GM12872 (cell line): ENCODE data around the gene NUTF2.

Source experiments
- CTCF ChIP-seq: IDR thresholded peaks from 3 replicates; pipeline ENCODE4 v1.5.1; 2011; ENCODE audit warnings: low read depth, mild to moderate bottlenecking, low read length, moderate library complexity; ENCODE audit not compliant: insufficient read depth

The NUTF2 gene

GRCh38 chr16:67806428-67807147 lies 40.1 kb upstream of the NUTF2 start, which contains the start of the genes RANBP10 and TSNAXIP1:
RANBP10 (minus strand) TSS chr16:67806560; CDS start chr16:67806536, 24 bp downstream.
TSNAXIP1 (plus strand) TSS chr16:67806889; CDS start chr16:67807150, 261 bp downstream.
- TF ChIP-seq CTCF: no peak

GRCh38 chr16:67807148-67807682 lies 39.5 kb upstream of the NUTF2 start:
- no peak for TF ChIP-seq CTCF

- no peak for TF ChIP-seq CTCF
Measured at GRCh38 chr16:67811899-67812298, 34.8 kb upstream of the NUTF2 start.

GRCh38 chr16:67814567-67814966 lies 32.2 kb upstream of the NUTF2 start:
- no peak for TF ChIP-seq CTCF

GRCh38 chr16:67820608-67821259 lies 26.0 kb upstream of the NUTF2 start:
- no peak for TF ChIP-seq CTCF

GRCh38 chr16:67822511-67822910 lies 24.2 kb upstream of the NUTF2 start:
- no peak for TF ChIP-seq CTCF

- TF ChIP-seq CTCF: no peak
Measured at GRCh38 chr16:67825119-67825518, 21.6 kb upstream of the NUTF2 start.
